HCT116 (cell line): ENCODE results near the gene TOM1. TPM values are rescaled to one million over a fixed set of nuclear protein-coding genes. Genes with fewer than 3 reads are reported as not detected.

Experiments used
- ATAC-seq: fragments of 200-7000 bp; cut with Tn5 transposase; 2 replicates; pipeline ENCODE4 v1.9.1; 2020; ENCODE audit warnings: mild to moderate bottlenecking, moderate library complexity
- BruUV-seq: library from RNA; stranded (reverse); fragments of 400-500 nt; replicated peaks from 2 replicates; lab custom pipeline; 2021; lab: Mats Ljungman, UMichigan
- CTCF ChIA-PET: fragments of 300-600 bp; sonication (Branson Sonifier 250); formaldehyde crosslinking; loops from one replicate; lab custom pipeline; 2021; ENCODE audit warnings: antibody characterized with exemption; lab: Charles Lee
- POLR2A ChIA-PET: fragments of 300-600, 350-600 bp; sonication (Branson Sonifier 250); formaldehyde crosslinking; loops from one replicate; lab custom pipeline; 2021; ENCODE audit warnings: antibody characterized with exemption; lab: Charles Lee
- RAD21 ChIA-PET, 2 experiments: fragments of 300-600 bp; sonication (Branson Sonifier 250); formaldehyde crosslinking; loops; one replicate each; lab custom pipeline; 2023; ENCODE audit warnings: low total read pairs in 2 of 2; ENCODE audit not compliant: uncharacterized antibody in 2 of 2, unreplicated experiment in 2 of 2, low non-redundant PET in 1 of 2; lab: Charles Lee
- DNase-seq: peaks from one replicate; pipeline ENCODE4 v3.0.0-alpha.2; 2010; ENCODE audit warnings: low read depth, low spot score
- H2AFZ ChIP-seq: fragments of 200-600 bp; shearing (Covaris generic), sonication (generic); 2 replicates; pipeline ENCODE4 v1.6.1; 2017; ENCODE audit warnings: low read depth, mixed run types, mixed read lengths, antibody characterized with exemption, low read length; ENCODE audit not compliant: poor library complexity, severe bottlenecking
- H3K27ac ChIP-seq: 2 replicates; pipeline ENCODE4 v1.5.1; 2012; ENCODE audit warnings: low read depth, low read length
- H3K27me3 ChIP-seq: fragments of 200-600 bp; sonication (generic); 2 replicates; pipeline ENCODE4 v1.6.1; 2016; ENCODE audit warnings: mixed run types, low read length, mixed read lengths; ENCODE audit not compliant: insufficient read depth
- H3K36me3 ChIP-seq, 2 experiments: fragments of 200-500 bp in 1 of 2; fragments of 200-600 bp in 1 of 2; sonication (Bioruptor generic) in 1 of 2; sonication (generic) in 1 of 2; 2 replicates each; pipeline versions ENCODE4 v1.5.1 to v1.6.1; 2014 to 2016; ENCODE audit warnings: low read length in 2 of 2, inconsistent platforms in 1 of 2, mixed read lengths in 1 of 2, mixed run types in 1 of 2; ENCODE audit not compliant: insufficient read depth in 2 of 2, control insufficient read depth in 1 of 2
- H3K4me1 ChIP-seq, 2 experiments: fragments of 200-600 bp in 1 of 2; sonication (generic) in 1 of 2; 2 replicates each; pipeline versions ENCODE4 v1.5.1 to v1.6.1; 2012 to 2017; ENCODE audit warnings: low read length in 2 of 2, inconsistent platforms in 1 of 2, mild to moderate bottlenecking in 1 of 2, mixed read lengths in 1 of 2, mixed run types in 1 of 2, moderate library complexity in 1 of 2; ENCODE audit not compliant: insufficient read depth in 2 of 2, control insufficient read depth in 1 of 2
- H3K4me2 ChIP-seq: fragments of 200-600 bp; sonication (generic); 2 replicates; pipeline ENCODE4 v1.6.1; 2017; ENCODE audit warnings: mixed run types, low read length, mixed read lengths
- H3K4me3 ChIP-seq, 2 experiments: fragments of 200-600 bp in 1 of 2; sonication (generic) in 1 of 2; replicated peaks in 1 of 2; 2 replicates each; pipeline ENCODE4 v1.5.1; 2011 to 2016; ENCODE audit warnings: low read length in 2 of 2, control low read depth in 1 of 2, low read depth in 1 of 2, mild to moderate bottlenecking in 1 of 2, mixed read lengths in 1 of 2, mixed run types in 1 of 2
- H3K79me2 ChIP-seq: fragments of 200-600 bp; sonication (generic); 2 replicates; pipeline ENCODE4 v1.6.1; 2017; ENCODE audit warnings: mild to moderate bottlenecking, mixed run types, low read length, moderate library complexity, mixed read lengths; ENCODE audit not compliant: insufficient read depth
- H3K9ac ChIP-seq: fragments of 200-600 bp; sonication (generic); 2 replicates; pipeline ENCODE4 v1.6.1; 2016; ENCODE audit warnings: low read length, mixed read lengths
- H3K9me2 ChIP-seq: fragments of 200-600 bp; sonication (generic), shearing (Covaris generic); 2 replicates; pipeline ENCODE4 v1.6.1; 2017; ENCODE audit warnings: mixed run types, mild to moderate bottlenecking, moderate library complexity; ENCODE audit not compliant: insufficient read depth
- H3K9me3 ChIP-seq, 2 experiments: fragments of 200-500 bp in 1 of 2; fragments of 200-600 bp in 1 of 2; sonication (Bioruptor generic) in 1 of 2; sonication (generic) in 1 of 2; 2 replicates each; pipeline ENCODE4 v1.6.1; 2014 to 2017; ENCODE audit warnings: low read length in 2 of 2, mixed read lengths in 2 of 2, inconsistent platforms in 1 of 2, low read depth in 1 of 2, mild to moderate bottlenecking in 1 of 2, mixed run types in 1 of 2, moderate library complexity in 1 of 2; ENCODE audit not compliant: control insufficient read depth in 1 of 2, insufficient read depth in 1 of 2
- H4K20me1 ChIP-seq: fragments of 200-600 bp; sonication (generic), shearing (Covaris generic); 2 replicates; pipeline ENCODE4 v1.6.1; 2017; ENCODE audit warnings: mixed run types, mild to moderate bottlenecking, moderate library complexity; ENCODE audit not compliant: insufficient read depth
- CBX3 ChIP-seq: IDR thresholded peaks from 2 replicates; pipeline ENCODE4 v1.6.1; 2012; ENCODE audit warnings: low read depth
- CEBPB ChIP-seq: IDR thresholded peaks from 2 replicates; pipeline ENCODE4 v1.6.1; 2012; ENCODE audit warnings: low read depth
- EGR1 ChIP-seq: IDR thresholded peaks from 2 replicates; pipeline ENCODE4 v1.6.1; 2012; ENCODE audit warnings: low read depth
- EZH2 ChIP-seq: fragments of 200-600 bp; sonication (generic); IDR thresholded peaks from 2 replicates; pipeline ENCODE4 v1.6.1; 2017; ENCODE audit warnings: antibody characterized with exemption, mixed run types
- EZH2phosphoT487 ChIP-seq: fragments of 200-600 bp; IDR thresholded peaks from 2 replicates; pipeline ENCODE4 v1.6.1; 2018; ENCODE audit warnings: antibody characterized with exemption, borderline replicate concordance
- JUND ChIP-seq: IDR thresholded peaks from 2 replicates; pipeline ENCODE4 v1.6.1; 2012
- MAX ChIP-seq: IDR thresholded peaks from 2 replicates; pipeline ENCODE4 v1.6.1; 2012
- POLR2A ChIP-seq: IDR thresholded peaks from 2 replicates; pipeline ENCODE4 v1.7.0; 2011; ENCODE audit warnings: borderline replicate concordance; ENCODE audit not compliant: insufficient read depth, insufficient read length; ENCODE audit errors: extremely low read depth
- POLR2AphosphoS5 ChIP-seq: IDR thresholded peaks from 2 replicates; pipeline ENCODE4 v1.6.1; 2011; ENCODE audit warnings: mild to moderate bottlenecking, low read depth, low read length, moderate library complexity
- RAD21 ChIP-seq: IDR thresholded peaks from 2 replicates; pipeline ENCODE4 v1.6.1; 2012; ENCODE audit warnings: low read depth, mild to moderate bottlenecking
- SRF ChIP-seq: IDR thresholded peaks from 2 replicates; pipeline ENCODE4 v1.6.1; 2012; ENCODE audit warnings: low read depth
- TCF7L2 ChIP-seq: IDR thresholded peaks from 2 replicates; pipeline ENCODE4 v1.7.0; 2011; ENCODE audit warnings: borderline replicate concordance, inconsistent platforms; ENCODE audit not compliant: insufficient read depth, insufficient read length; ENCODE audit errors: extremely low read depth
- YY1 ChIP-seq: IDR thresholded peaks from 2 replicates; pipeline ENCODE4 v1.6.1; 2011; ENCODE audit warnings: low read length, low read depth, moderate library complexity, mild to moderate bottlenecking; ENCODE audit not compliant: insufficient replicate concordance; ENCODE audit errors: extremely low read depth
- ZFX ChIP-seq: fragments of 450-650 bp; IDR thresholded peaks from 2 replicates; pipeline ENCODE4 v1.6.1; 2017
- intact Hi-C: fragments of 100-400 bp; cut with micrococcal nuclease; formaldehyde crosslinking; loops from 2 replicates; pipeline ENCODE4 v1.10.0; 2022
- total RNA-seq: library from RNA; stranded (reverse); gene quantifications from one replicate; pipeline ENCODE4 v1.2.1, GENCODE V29; 2021; ENCODE audit not compliant: unreplicated experiment
- TF ChIP-seq, protein P1 (sequence below), 3 experiments: fragments of 200-600 bp in 1 of 3; sonication (generic) in 1 of 3; IDR thresholded peaks in 2 of 3; conservative IDR thresholded peaks in 1 of 3; 2 replicates each; pipeline ENCODE4 v1.5.1; 2012 to 2017; ENCODE audit warnings: low read depth in 2 of 3, low read length in 2 of 3, antibody characterized with exemption in 1 of 3, borderline replicate concordance in 1 of 3, control low read depth in 1 of 3, mild to moderate bottlenecking in 1 of 3, mixed read lengths in 1 of 3, mixed run types in 1 of 3, moderate library complexity in 1 of 3; ENCODE audit not compliant: insufficient read depth in 1 of 3

TOM1 gene
- total RNA-seq, 1 experiment from 2014 or later = 18.0 TPM

GRCh38 chr22:35274154-35274871 is 25.4 kb upstream of the TOM1 start:
- no peaks in the 10 kb centered on the region for H3K9me2 ChIP-seq
- DNase-seq (no peak), ATAC-seq (no peak)
- H3K9me3 ChIP-seq = no peaks in the 10 kb centered on the region
- H3K4me2 ChIP-seq = no peak overlapping the region
- H2AFZ ChIP-seq = no peak overlapping the region
- no peaks in the 10 kb centered on the region for H3K27me3 ChIP-seq
- no peak overlapping the region for H3K4me3 ChIP-seq
- no peaks in the 10 kb centered on the region for H4K20me1 ChIP-seq
- ChIA-PET CTCF (no interaction called here), RAD21 (no interaction called here), POLR2A (no interaction called here)
- H3K27ac ChIP-seq = no peak overlapping the region
- no peak overlapping the region for H3K9ac ChIP-seq
- peaks cover 93% of the 10 kb centered on the region for H3K79me2 ChIP-seq
- BruUV-seq = no TSS peak
- TF ChIP-seq EZH2 (no peak), YY1 (no peak), JUND (no peak), RAD21 (no peak)
- intact Hi-C loops = no loop called here
- H3K4me1 ChIP-seq = peaks cover 0 to 5% of the 10 kb centered on the region in 2 experiments; a peak in 1 of 4 replicates
- peaks cover 36 to 46% of the 10 kb centered on the region in 2 experiments; a peak in 3 of 4 replicates for H3K36me3 ChIP-seq

DNA sequence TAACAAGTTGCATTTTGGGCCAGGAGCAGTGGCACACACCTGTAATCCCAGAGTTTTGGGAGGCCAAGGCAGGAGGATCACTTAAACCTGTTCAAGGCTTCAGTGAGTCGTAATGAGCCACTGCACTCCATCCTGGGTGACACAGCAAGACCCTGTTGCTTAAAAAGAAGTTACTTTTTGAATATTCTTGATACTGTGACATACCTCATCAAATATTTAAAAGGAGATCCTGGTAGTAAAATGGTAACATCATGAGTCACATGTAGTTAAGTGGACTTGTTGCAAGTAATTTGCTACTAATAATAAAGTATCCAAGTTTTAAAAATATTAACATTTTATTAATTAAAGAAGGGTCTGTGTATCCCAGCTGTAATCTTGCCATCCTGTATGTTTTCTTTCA is 24.1 kb upstream of the TOM1 start:
- DNase-seq = no peak
- BruUV-seq = no TSS peak
- H3K27ac ChIP-seq = no peak overlapping the region

More for the DNA sequence above, 24.1 kb upstream of the TOM1 start:
- Histone ChIP-seq H3K9ac (no peak overlapping the region), H2AFZ (no peak overlapping the region), H3K27me3 (no peaks in the 10 kb centered on the region), H3K79me2 (peaks cover 96% of the 10 kb centered on the region), H3K36me3 (peaks cover 39 to 43% of the 10 kb centered on the region in 2 experiments; a peak in 3 of 4 replicates), H4K20me1 (no peaks in the 10 kb centered on the region), H3K9me3 (no peaks in the 10 kb centered on the region), H3K4me2 (no peak overlapping the region), H3K9me2 (no peaks in the 10 kb centered on the region), H3K4me3 (no peak overlapping the region), H3K4me1 (peaks cover 0 to 5% of the 10 kb centered on the region in 2 experiments; a peak in 1 of 4 replicates)
- TF ChIP-seq EGR1 = no peak
- no peak for TF ChIP-seq TCF7L2
- TF ChIP-seq POLR2A = no peak
- no peak for TF ChIP-seq POLR2AphosphoS5
- TF ChIP-seq EZH2phosphoT487 = no peak
- TF ChIP-seq JUND = no peak
- TF ChIP-seq ZFX = no peak
- TF ChIP-seq SRF = no peak
- TF ChIP-seq, protein P1, sequence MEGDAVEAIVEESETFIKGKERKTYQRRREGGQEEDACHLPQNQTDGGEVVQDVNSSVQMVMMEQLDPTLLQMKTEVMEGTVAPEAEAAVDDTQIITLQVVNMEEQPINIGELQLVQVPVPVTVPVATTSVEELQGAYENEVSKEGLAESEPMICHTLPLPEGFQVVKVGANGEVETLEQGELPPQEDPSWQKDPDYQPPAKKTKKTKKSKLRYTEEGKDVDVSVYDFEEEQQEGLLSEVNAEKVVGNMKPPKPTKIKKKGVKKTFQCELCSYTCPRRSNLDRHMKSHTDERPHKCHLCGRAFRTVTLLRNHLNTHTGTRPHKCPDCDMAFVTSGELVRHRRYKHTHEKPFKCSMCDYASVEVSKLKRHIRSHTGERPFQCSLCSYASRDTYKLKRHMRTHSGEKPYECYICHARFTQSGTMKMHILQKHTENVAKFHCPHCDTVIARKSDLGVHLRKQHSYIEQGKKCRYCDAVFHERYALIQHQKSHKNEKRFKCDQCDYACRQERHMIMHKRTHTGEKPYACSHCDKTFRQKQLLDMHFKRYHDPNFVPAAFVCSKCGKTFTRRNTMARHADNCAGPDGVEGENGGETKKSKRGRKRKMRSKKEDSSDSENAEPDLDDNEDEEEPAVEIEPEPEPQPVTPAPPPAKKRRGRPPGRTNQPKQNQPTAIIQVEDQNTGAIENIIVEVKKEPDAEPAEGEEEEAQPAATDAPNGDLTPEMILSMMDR (IDR thresholded peaks at IDR 0.05 in 2 of 3, conservative IDR thresholded peaks at IDR 0.05 in 1 of 3; ENCODE audit: borderline replicate concordance in 1 of 3, insufficient read depth in 1 of 3, low read depth in 2 of 3, low read length in 2 of 3) = no peak
- no peak for TF ChIP-seq YY1
- TF ChIP-seq EZH2 = no peak
- no peak for TF ChIP-seq CBX3
- no peak for TF ChIP-seq CEBPB
- TF ChIP-seq MAX = no peak
- no peak for ATAC-seq
- CTCF ChIA-PET = no interaction called here
- POLR2A ChIA-PET = no interaction called here
- RAD21 ChIA-PET = no interaction called here
- intact Hi-C loops = no loop called here
